ENCODE results near the gene TBC1D22A.

Gene TBC1D22A

GRCh38 chr22:46892866-46893265 lies 130.4 kb downstream of the TBC1D22A start:
- ChIA-PET CTCF (interaction anchor here (1.9 kb wide), 1 partner anchor 47 kb away, joined by 7 read pairs; no protein-coding TSS in a partner anchor), POLR2A (no interaction called here)
- H3K4me3 ChIP-seq (ENCODE audit: low read depth, low read length): no peak overlapping the region
- DNase-seq (ENCODE audit: low read depth, low spot score): no peak
- no peak for TF ChIP-seq CTCF (IDR thresholded peaks at IDR 0.05; ENCODE audit: insufficient read depth, low read length, missing control alignments)

GRCh38 chr22:46893281-46894020 lies 131.0 kb downstream of the TBC1D22A start:
- ChIA-PET CTCF (interaction anchor here (1.3 kb wide), 1 partner anchor 47 kb away, joined by 3 read pairs; no protein-coding TSS in a partner anchor), POLR2A (no interaction called here)
- no peak overlapping the region for H3K4me3 ChIP-seq (ENCODE audit: low read depth, low read length)
- no peak for DNase-seq (ENCODE audit: low read depth, low spot score)
- no peak for TF ChIP-seq CTCF (IDR thresholded peaks at IDR 0.05; ENCODE audit: insufficient read depth, low read length, missing control alignments)

- TF ChIP-seq CTCF (IDR thresholded peaks at IDR 0.05; ENCODE audit: insufficient read depth, low read length, missing control alignments): no peak
- POLR2A ChIA-PET: no interaction called here
- no peak overlapping the region for H3K4me3 ChIP-seq (ENCODE audit: low read depth, low read length)
- CTCF ChIA-PET: interaction anchor here (1.3 kb wide), 1 partner anchor 48 kb away, joined by 3 read pairs; no protein-coding TSS in a partner anchor
- DNase-seq (ENCODE audit: low read depth, low spot score): no peak
Observed at GRCh38 chr22:46894081-46894671, 131.7 kb downstream of the TBC1D22A start.

- ChIA-PET CTCF (no interaction called here), POLR2A (no interaction called here)
- no peak for DNase-seq (ENCODE audit: low read depth, low spot score)
- no peak overlapping the region for H3K4me3 ChIP-seq (ENCODE audit: low read depth, low read length)
- no peak for TF ChIP-seq CTCF (IDR thresholded peaks at IDR 0.05; ENCODE audit: insufficient read depth, low read length, missing control alignments)
Observed at GRCh38 chr22:46894851-46895640, 132.6 kb downstream of the TBC1D22A start.

GRCh38 chr22:46895753-46896152 lies 133.3 kb downstream of the TBC1D22A start:
- CTCF ChIA-PET: no interaction called here
- TF ChIP-seq CTCF (IDR thresholded peaks at IDR 0.05; ENCODE audit: insufficient read depth, low read length, missing control alignments): no peak
- H3K4me3 ChIP-seq (ENCODE audit: low read depth, low read length): no peak overlapping the region
- DNase-seq (ENCODE audit: low read depth, low spot score): no peak
- POLR2A ChIA-PET: no interaction called here

GRCh38 chr22:46896166-46896565 lies 133.7 kb downstream of the TBC1D22A start:
- CTCF ChIA-PET: no interaction called here
- DNase-seq (ENCODE audit: low read depth, low spot score): no peak
- POLR2A ChIA-PET: no interaction called here
- no peak overlapping the region for H3K4me3 ChIP-seq (ENCODE audit: low read depth, low read length)
- no peak for TF ChIP-seq CTCF (IDR thresholded peaks at IDR 0.05; ENCODE audit: insufficient read depth, low read length, missing control alignments)
